Body of pancreas (tissue), 4 donors: ENCODE results near the gene ZNF652. TPM values are rescaled to one million over a fixed set of nuclear protein-coding genes. Genes with fewer than 3 reads are reported as not detected.

Experiments
- ATAC-seq: fragments of 150-250 bp; one replicate; pipeline ENCODE4 v1.9.1; 2016
- DNase-seq, 4 donors: peaks; one replicate each; pipeline ENCODE4 v3.0.0-alpha.2; 2019
- H3K27ac ChIP-seq, 4 donors: fragments of 200-600 bp; sonication (generic); 1 replicate in 3 of 4; 2 replicates in 1 of 4; pipeline versions ENCODE4 v1.5.1 to v1.6.1; 2016 to 2019; ENCODE audit warnings: mild to moderate bottlenecking in 1 of 4, mixed read lengths in 1 of 4, moderate library complexity in 1 of 4
- H3K27me3 ChIP-seq, 2 donors: fragments of 200-600 bp; sonication (generic); one replicate each; pipeline ENCODE4 v1.6.0; 2016; ENCODE audit warnings: mild to moderate bottlenecking in 1 of 2
- H3K36me3 ChIP-seq, 2 donors: fragments of 200-600 bp; sonication (generic); replicated peaks in 1 of 2; 2 replicates each; pipeline ENCODE4 v1.5.1; 2016; ENCODE audit warnings: low read depth in 2 of 2; ENCODE audit not compliant: insufficient read depth in 1 of 2
- H3K4me1 ChIP-seq: fragments of 200-600 bp; sonication (generic); one replicate; pipeline ENCODE4 v1.6.0; 2016
- H3K4me3 ChIP-seq, 2 donors: fragments of 200-600 bp; sonication (generic); 1 replicate in 1 of 2; 2 replicates in 1 of 2; pipeline ENCODE4 v1.5.1; 2016 to 2019
- H3K9me3 ChIP-seq, 3 donors: fragments of 200-600 bp; sonication (generic); 1 replicate in 2 of 3; 2 replicates in 1 of 3; pipeline ENCODE4 v1.5.1; 2016
- CTCF ChIP-seq, 7 experiments: fragments of 450-650 bp in 4 of 7; fragments of 200-600 bp in 3 of 7; sonication (generic) in 3 of 7; IDR thresholded peaks; one replicate each; pipeline ENCODE4 v1.5.1; 2016 to 2019; ENCODE audit warnings: antibody characterized with exemption in 7 of 7
- POLR2A ChIP-seq, 3 donors: fragments of 450-650 bp; IDR thresholded peaks; one replicate each; pipeline ENCODE4 v1.6.1; 2016; ENCODE audit warnings: antibody characterized with exemption in 3 of 3, mild to moderate bottlenecking in 2 of 3
- WGBS, 2 donors: methylation state at CpG; one replicate each; pipeline ENCODE4 v1.1.5; 2017; 5-methylcytosine and 5-hydroxymethylcytosine counted together
- intact Hi-C: fragments of 100-400 bp; cut with DNase I; formaldehyde crosslinking; loops from one replicate; pipeline ENCODE4 v1.15.1; 2023
- total RNA-seq, 2 donors: library from RNA; depleted of rRNA; stranded (reverse); fragments of >200 nt; gene quantifications; one replicate each; pipeline ENCODE4 v1.1.0, GENCODE V29; 2016

ZNF652 gene
- total RNA-seq, 2 donors from 2014 or later = 26.4 to 36.1 TPM

- TF ChIP-seq CTCF (IDR thresholded peaks at IDR 0.05) (no peak), POLR2A (IDR thresholded peaks at IDR 0.05) (no peak)
- intact Hi-C loops = no loop called here
- no peak overlapping the region for H3K27ac ChIP-seq
- 68 to 69% methylated on average over 6 of the region's 6 CpGs for WGBS, 2 donors
- no peaks in the 10 kb centered on the region for H3K9me3 ChIP-seq
- H3K4me3 ChIP-seq = no peak overlapping the region
- peaks cover 24% of the 10 kb centered on the region for H3K4me1 ChIP-seq
- H3K36me3 ChIP-seq = no peaks in the 10 kb centered on the region
- no peaks in the 10 kb centered on the region for H3K27me3 ChIP-seq
- no peak for DNase-seq
- ATAC-seq = no peak
These were observed 22.7 kb downstream of the ZNF652 start for GRCh38 chr17:49339354-49339753.

- DNase-seq (no peak), ATAC-seq (no peak)
- H3K27ac ChIP-seq = no peak overlapping the region
- intact Hi-C loops = no loop called here
- WGBS, 2 donors = 71 to 78% methylated on average over 4 of the region's 4 CpGs
- peaks cover 27% of the 10 kb centered on the region for H3K4me1 ChIP-seq
- no peaks in the 10 kb centered on the region for H3K27me3 ChIP-seq
- H3K4me3 ChIP-seq = no peak overlapping the region
- H3K36me3 ChIP-seq = no peaks in the 10 kb centered on the region
- TF ChIP-seq POLR2A (IDR thresholded peaks at IDR 0.05) (no peak), CTCF (IDR thresholded peaks at IDR 0.05) (no peak)
- H3K9me3 ChIP-seq = no peaks in the 10 kb centered on the region
These were observed 23.2 kb downstream of the ZNF652 start for GRCh38 chr17:49338883-49339282.

- intact Hi-C loops = no loop called here
- Histone ChIP-seq H3K4me1 (peaks cover 29% of the 10 kb centered on the region), H3K36me3 (no peaks in the 10 kb centered on the region), H3K27ac (no peak overlapping the region), H3K4me3 (no peak overlapping the region), H3K9me3 (no peaks in the 10 kb centered on the region), H3K27me3 (no peaks in the 10 kb centered on the region)
- DNase-seq = no peak
- 92 to 93% methylated on average over 8 of the region's 8 CpGs for WGBS, 2 donors
- ATAC-seq = no peak
- no peak for TF ChIP-seq CTCF (IDR thresholded peaks at IDR 0.05)
- no peak for TF ChIP-seq POLR2A (IDR thresholded peaks at IDR 0.05)
These were observed 24.2 kb downstream of the ZNF652 start for GRCh38 chr17:49337884-49338283.

GRCh38 chr17:49334744-49335512, 27.1 kb downstream of the ZNF652 start:
- Histone ChIP-seq H3K4me1 (peaks cover 16% of the 10 kb centered on the region), H3K36me3 (no peaks in the 10 kb centered on the region), H3K9me3 (no peaks in the 10 kb centered on the region), H3K27ac (no peak overlapping the region), H3K27me3 (no peaks in the 10 kb centered on the region), H3K4me3 (no peak overlapping the region)
- ATAC-seq (no peak), DNase-seq (no peak)
- intact Hi-C loops = no loop called here
- 36 to 45% methylated on average over 6 of the region's 6 CpGs for WGBS, 2 donors
- TF ChIP-seq CTCF (IDR thresholded peaks at IDR 0.05) (no peak), POLR2A (IDR thresholded peaks at IDR 0.05) (no peak)

- Histone ChIP-seq H3K9me3 (no peaks in the 10 kb centered on the region), H3K4me3 (no peak overlapping the region), H3K27me3 (no peaks in the 10 kb centered on the region), H3K4me1 (peaks cover 16% of the 10 kb centered on the region), H3K36me3 (no peaks in the 10 kb centered on the region), H3K27ac (no peak overlapping the region)
- WGBS, 2 donors = 32 to 44% methylated on average over 1 of the region's 1 CpG
- intact Hi-C loops = no loop called here
- ATAC-seq (no peak), DNase-seq (no peak)
- no peak for TF ChIP-seq CTCF (IDR thresholded peaks at IDR 0.05)
- TF ChIP-seq POLR2A (IDR thresholded peaks at IDR 0.05) = no peak
These were observed 28.2 kb downstream of the ZNF652 start for GRCh38 chr17:49333804-49334203.
